GM23338 (cell line): Measurements from ENCODE around the gene GTF3C5. TPM values are rescaled to one million over a fixed set of nuclear protein-coding genes. Genes with fewer than 3 reads are reported as not detected.

Experiments used
- ATAC-seq: fragments of 200-7000 bp; cut with Tn5 transposase; 3 replicates; pipeline ENCODE4 v1.9.1; 2020
- DNase-seq: peaks from one replicate; pipeline ENCODE4 v3.0.0-alpha.2; 2015; ENCODE audit warnings: low spot score
- H2AFZ ChIP-seq: fragments of 200-600 bp; sonication (generic); 2 replicates; pipeline ENCODE4 v1.8.0; 2016; ENCODE audit warnings: antibody characterized with exemption, mild to moderate bottlenecking, moderate library complexity
- H3F3A ChIP-seq: fragments of 200-600 bp; sonication (generic); replicated peaks from 2 replicates; pipeline ENCODE4 v1.8.0; 2017; ENCODE audit warnings: antibody characterized with exemption, mixed run types, low read depth
- H3K27ac ChIP-seq: fragments of 200-600 bp; sonication (generic); 2 replicates; pipeline ENCODE4 v1.6.1; 2016; ENCODE audit warnings: low read depth
- H3K27me3 ChIP-seq: fragments of 200-600 bp; sonication (generic); 2 replicates; pipeline ENCODE4 v1.8.0; 2016; ENCODE audit warnings: mild to moderate bottlenecking, mixed run types, moderate library complexity; ENCODE audit not compliant: insufficient read depth
- H3K36me3 ChIP-seq: fragments of 200-600 bp; sonication (generic); 2 replicates; pipeline ENCODE4 v1.8.0; 2016; ENCODE audit warnings: mild to moderate bottlenecking; ENCODE audit not compliant: insufficient read depth
- H3K4me1 ChIP-seq: fragments of 200-600 bp; sonication (generic); 2 replicates; pipeline ENCODE4 v1.8.0; 2016; ENCODE audit warnings: mild to moderate bottlenecking, moderate library complexity; ENCODE audit not compliant: insufficient read depth
- H3K4me2 ChIP-seq: fragments of 200-600 bp; sonication (generic); 2 replicates; pipeline ENCODE4 v1.7.1; 2017; ENCODE audit warnings: mixed run types
- H3K4me3 ChIP-seq: fragments of 200-600 bp; sonication (generic); 2 replicates; pipeline ENCODE4 v1.6.1; 2016; ENCODE audit warnings: mixed run types
- H3K79me2 ChIP-seq: fragments of 200-600 bp; sonication (generic); replicated peaks from 2 replicates; pipeline ENCODE4 v1.8.0; 2017; ENCODE audit warnings: mild to moderate bottlenecking; ENCODE audit not compliant: insufficient read depth
- H3K9me2 ChIP-seq: fragments of 200-600 bp; sonication (generic); 2 replicates; pipeline ENCODE4 v1.8.0; 2017; ENCODE audit not compliant: insufficient read depth
- H4K20me1 ChIP-seq: fragments of 200-600 bp; sonication (generic); replicated peaks from 2 replicates; pipeline ENCODE4 v1.8.0; 2017; ENCODE audit warnings: mild to moderate bottlenecking; ENCODE audit not compliant: insufficient read depth
- H3K27ac Mint-ChIP-seq: 2 replicates; pipeline ENCODE4 v1.8.0; 2020; ENCODE audit warnings: inconsistent platforms, mild to moderate bottlenecking, moderate library complexity, mixed read lengths
- H3K27me3 Mint-ChIP-seq: 3 replicates; pipeline ENCODE4 v1.8.0; 2022; ENCODE audit warnings: low read depth, mild to moderate bottlenecking, moderate library complexity, mixed read lengths, inconsistent platforms; ENCODE audit not compliant: insufficient read depth, poor library complexity
- H3K36me3 Mint-ChIP-seq: 3 replicates; pipeline ENCODE4 v1.8.0; 2021; ENCODE audit warnings: low read depth, mild to moderate bottlenecking, inconsistent platforms, moderate library complexity, mixed read lengths
- H3K4me1 Mint-ChIP-seq: 3 replicates; pipeline ENCODE4 v1.8.0; 2020; ENCODE audit warnings: mild to moderate bottlenecking, inconsistent platforms, mixed read lengths
- H3K4me3 Mint-ChIP-seq: 3 replicates; pipeline ENCODE4 v1.8.0; 2021; ENCODE audit warnings: moderate library complexity, mild to moderate bottlenecking, inconsistent platforms, mixed read lengths
- H3K9me3 Mint-ChIP-seq: 3 replicates; pipeline ENCODE4 v1.8.0; 2020; ENCODE audit warnings: moderate library complexity, mild to moderate bottlenecking, inconsistent platforms, mixed read lengths
- CREB1 ChIP-seq: fragments of 250-450 bp; sonication (Bioruptor Pico); IDR thresholded peaks from 2 replicates; pipeline ENCODE4 v1.5.0; 2020; ENCODE audit warnings: low read depth, mild to moderate bottlenecking, moderate library complexity
- EZH2 ChIP-seq: fragments of 200-600 bp; sonication (generic); IDR thresholded peaks from one replicate; pipeline ENCODE4 v1.8.0; 2017; ENCODE audit warnings: antibody characterized with exemption, mild to moderate bottlenecking, low read depth; ENCODE audit not compliant: unreplicated experiment
- EZH2phosphoT487 ChIP-seq: fragments of 200-600 bp; sonication (generic); IDR thresholded peaks from one replicate; pipeline ENCODE4 v1.8.1; 2018; ENCODE audit warnings: antibody characterized with exemption; ENCODE audit not compliant: unreplicated experiment
- JUNB ChIP-seq: IDR thresholded peaks from one replicate; pipeline ENCODE4 v1.6.1; 2016; ENCODE audit warnings: antibody characterized with exemption; ENCODE audit not compliant: unreplicated experiment
- NANOG ChIP-seq: IDR thresholded peaks from 2 replicates; pipeline ENCODE4 v1.6.1; 2016; ENCODE audit warnings: antibody characterized with exemption, borderline replicate concordance
- POLR2AphosphoS5 ChIP-seq: IDR thresholded peaks from 2 replicates; pipeline ENCODE4 v1.6.1; 2016; ENCODE audit warnings: antibody characterized with exemption, low read depth
- STAT1 ChIP-seq: IDR thresholded peaks from one replicate; pipeline ENCODE4 v1.6.1; 2016; ENCODE audit warnings: antibody characterized with exemption; ENCODE audit not compliant: unreplicated experiment
- ZNF114 ChIP-seq: fragments of 250-450 bp; sonication (Bioruptor Pico); IDR thresholded peaks from 2 replicates; pipeline ENCODE4 v1.5.0; 2020; ENCODE audit warnings: mild to moderate bottlenecking, moderate library complexity
- ZNF331 ChIP-seq: fragments of 250-450 bp; sonication (Bioruptor Pico); IDR thresholded peaks from 2 replicates; pipeline ENCODE4 v1.5.0; 2020; ENCODE audit warnings: low read depth, mild to moderate bottlenecking, moderate library complexity
- polyA plus RNA-seq: library from polyadenylated mRNA; unstranded; fragments of >200 nt; fragmentation: Nextera tagmentation; extraction: Ambion mirVana; gene quantifications from 2 replicates; pipeline ENCODE4 v1.2.1, GENCODE V29; 2016
- total RNA-seq: library from RNA; depleted of rRNA; stranded (reverse); fragments of >200 nt; shearing (Covaris generic); gene quantifications from 2 replicates; pipeline ENCODE4 v1.2.3, GENCODE V29; 2014
- TF ChIP-seq, protein P1 (sequence below): fragments of 250-450 bp; sonication (Bioruptor Pico); IDR thresholded peaks from 2 replicates; pipeline ENCODE4 v1.5.0; 2020; ENCODE audit warnings: mild to moderate bottlenecking, moderate library complexity
- TF ChIP-seq, protein P2 (sequence below), 2 experiments: fragments of 200-600 bp in 1 of 2; sonication (generic) in 1 of 2; conservative IDR thresholded peaks; 2 replicates each; pipeline versions ENCODE4 v1.5.1 to v1.6.1; 2016 to 2017; ENCODE audit warnings: antibody characterized with exemption in 2 of 2, low read depth in 2 of 2, mild to moderate bottlenecking in 2 of 2, moderate library complexity in 1 of 2
- TF ChIP-seq, protein P3 (sequence below): IDR thresholded peaks from 2 replicates; pipeline ENCODE4 v1.6.1; 2016; ENCODE audit warnings: antibody characterized with exemption
- TF ChIP-seq, protein P4 (sequence below): IDR thresholded peaks from one replicate; pipeline ENCODE4 v1.6.1; 2018; ENCODE audit warnings: antibody characterized with exemption; ENCODE audit not compliant: unreplicated experiment

Gene GTF3C5
- total and polyA plus RNA-seq, 2 experiments from 2014 or later: 46.0 to 78.8 TPM

DNA sequence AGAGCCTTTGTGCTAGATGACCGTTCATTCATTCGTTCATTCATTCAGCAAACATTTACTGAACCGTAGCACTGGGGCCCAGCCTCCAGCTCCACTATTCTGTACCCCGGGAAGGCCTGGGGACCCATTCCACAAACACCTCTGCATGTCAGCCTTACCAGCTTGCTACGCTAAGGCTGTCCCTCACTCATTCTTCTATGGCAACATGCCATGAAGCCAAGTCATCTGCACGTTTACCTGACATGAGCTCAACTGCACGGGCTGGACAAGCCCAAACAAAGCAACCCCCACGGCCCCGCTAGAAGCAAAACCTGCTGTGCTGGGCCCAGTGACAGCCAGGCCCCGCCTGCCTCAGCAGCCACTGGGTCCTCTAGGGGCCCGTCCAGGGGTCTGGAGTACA, 37.0 kb downstream of the GTF3C5 start:
- no peaks in the 10 kb centered on the region for H3K36me3 ChIP-seq
- Mint-ChIP-seq H3K4me3 (no peak overlapping the region), H3K9me3 (no peaks in the 10 kb centered on the region), H3K27me3 (peaks cover 8% of the 10 kb centered on the region), H3K4me1 (no peaks in the 10 kb centered on the region), H3K36me3 (peaks cover 9% of the 10 kb centered on the region), H3K27ac (no peak overlapping the region)
- no peak overlapping the region for H2AFZ ChIP-seq
- H3F3A ChIP-seq: no peaks in the 10 kb centered on the region
- no peak overlapping the region for H3K4me3 ChIP-seq
- H3K27ac ChIP-seq: no peak overlapping the region
- no peak for ATAC-seq
- no peaks in the 10 kb centered on the region for H3K79me2 ChIP-seq
- H3K27me3 ChIP-seq: no peaks in the 10 kb centered on the region
- TF ChIP-seq ZNF114 (CRISPR knock-in tag): no peak
- TF ChIP-seq ZNF331 (CRISPR knock-in tag): no peak
- TF ChIP-seq EZH2: no peak
- no peak for TF ChIP-seq EZH2phosphoT487
- TF ChIP-seq, protein P1, sequence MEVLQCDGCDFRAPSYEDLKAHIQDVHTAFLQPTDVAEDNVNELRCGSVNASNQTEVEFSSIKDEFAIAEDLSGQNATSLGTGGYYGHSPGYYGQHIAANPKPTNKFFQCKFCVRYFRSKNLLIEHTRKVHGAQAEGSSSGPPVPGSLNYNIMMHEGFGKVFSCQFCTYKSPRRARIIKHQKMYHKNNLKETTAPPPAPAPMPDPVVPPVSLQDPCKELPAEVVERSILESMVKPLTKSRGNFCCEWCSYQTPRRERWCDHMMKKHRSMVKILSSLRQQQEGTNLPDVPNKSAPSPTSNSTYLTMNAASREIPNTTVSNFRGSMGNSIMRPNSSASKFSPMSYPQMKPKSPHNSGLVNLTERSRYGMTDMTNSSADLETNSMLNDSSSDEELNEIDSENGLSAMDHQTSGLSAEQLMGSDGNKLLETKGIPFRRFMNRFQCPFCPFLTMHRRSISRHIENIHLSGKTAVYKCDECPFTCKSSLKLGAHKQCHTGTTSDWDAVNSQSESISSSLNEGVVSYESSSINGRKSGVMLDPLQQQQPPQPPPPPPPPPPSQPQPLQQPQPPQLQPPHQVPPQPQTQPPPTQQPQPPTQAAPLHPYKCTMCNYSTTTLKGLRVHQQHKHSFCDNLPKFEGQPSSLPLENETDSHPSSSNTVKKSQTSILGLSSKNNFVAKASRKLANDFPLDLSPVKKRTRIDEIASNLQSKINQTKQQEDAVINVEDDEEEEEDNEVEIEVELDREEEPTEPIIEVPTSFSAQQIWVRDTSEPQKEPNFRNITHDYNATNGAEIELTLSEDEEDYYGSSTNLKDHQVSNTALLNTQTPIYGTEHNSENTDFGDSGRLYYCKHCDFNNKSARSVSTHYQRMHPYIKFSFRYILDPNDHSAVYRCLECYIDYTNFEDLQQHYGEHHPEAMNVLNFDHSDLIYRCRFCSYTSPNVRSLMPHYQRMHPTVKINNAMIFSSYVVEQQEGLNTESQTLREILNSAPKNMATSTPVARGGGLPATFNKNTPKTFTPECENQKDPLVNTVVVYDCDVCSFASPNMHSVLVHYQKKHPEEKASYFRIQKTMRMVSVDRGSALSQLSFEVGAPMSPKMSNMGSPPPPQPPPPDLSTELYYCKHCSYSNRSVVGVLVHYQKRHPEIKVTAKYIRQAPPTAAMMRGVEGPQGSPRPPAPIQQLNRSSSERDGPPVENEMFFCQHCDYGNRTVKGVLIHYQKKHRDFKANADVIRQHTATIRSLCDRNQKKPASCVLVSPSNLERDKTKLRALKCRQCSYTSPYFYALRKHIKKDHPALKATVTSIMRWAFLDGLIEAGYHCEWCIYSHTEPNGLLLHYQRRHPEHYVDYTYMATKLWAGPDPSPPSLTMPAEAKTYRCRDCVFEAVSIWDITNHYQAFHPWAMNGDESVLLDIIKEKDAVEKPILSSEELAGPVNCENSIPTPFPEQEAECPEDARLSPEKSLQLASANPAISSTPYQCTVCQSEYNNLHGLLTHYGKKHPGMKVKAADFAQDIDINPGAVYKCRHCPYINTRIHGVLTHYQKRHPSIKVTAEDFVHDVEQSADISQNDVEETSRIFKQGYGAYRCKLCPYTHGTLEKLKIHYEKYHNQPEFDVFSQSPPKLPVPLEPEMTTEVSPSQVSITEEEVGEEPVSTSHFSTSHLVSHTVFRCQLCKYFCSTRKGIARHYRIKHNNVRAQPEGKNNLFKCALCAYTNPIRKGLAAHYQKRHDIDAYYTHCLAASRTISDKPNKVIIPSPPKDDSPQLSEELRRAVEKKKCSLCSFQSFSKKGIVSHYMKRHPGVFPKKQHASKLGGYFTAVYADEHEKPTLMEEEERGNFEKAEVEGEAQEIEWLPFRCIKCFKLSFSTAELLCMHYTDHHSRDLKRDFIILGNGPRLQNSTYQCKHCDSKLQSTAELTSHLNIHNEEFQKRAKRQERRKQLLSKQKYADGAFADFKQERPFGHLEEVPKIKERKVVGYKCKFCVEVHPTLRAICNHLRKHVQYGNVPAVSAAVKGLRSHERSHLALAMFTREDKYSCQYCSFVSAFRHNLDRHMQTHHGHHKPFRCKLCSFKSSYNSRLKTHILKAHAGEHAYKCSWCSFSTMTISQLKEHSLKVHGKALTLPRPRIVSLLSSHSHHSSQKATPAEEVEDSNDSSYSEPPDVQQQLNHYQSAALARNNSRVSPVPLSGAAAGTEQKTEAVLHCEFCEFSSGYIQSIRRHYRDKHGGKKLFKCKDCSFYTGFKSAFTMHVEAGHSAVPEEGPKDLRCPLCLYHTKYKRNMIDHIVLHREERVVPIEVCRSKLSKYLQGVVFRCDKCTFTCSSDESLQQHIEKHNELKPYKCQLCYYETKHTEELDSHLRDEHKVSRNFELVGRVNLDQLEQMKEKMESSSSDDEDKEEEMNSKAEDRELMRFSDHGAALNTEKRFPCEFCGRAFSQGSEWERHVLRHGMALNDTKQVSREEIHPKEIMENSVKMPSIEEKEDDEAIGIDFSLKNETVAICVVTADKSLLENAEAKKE: no peak
- TF ChIP-seq, protein P2, sequence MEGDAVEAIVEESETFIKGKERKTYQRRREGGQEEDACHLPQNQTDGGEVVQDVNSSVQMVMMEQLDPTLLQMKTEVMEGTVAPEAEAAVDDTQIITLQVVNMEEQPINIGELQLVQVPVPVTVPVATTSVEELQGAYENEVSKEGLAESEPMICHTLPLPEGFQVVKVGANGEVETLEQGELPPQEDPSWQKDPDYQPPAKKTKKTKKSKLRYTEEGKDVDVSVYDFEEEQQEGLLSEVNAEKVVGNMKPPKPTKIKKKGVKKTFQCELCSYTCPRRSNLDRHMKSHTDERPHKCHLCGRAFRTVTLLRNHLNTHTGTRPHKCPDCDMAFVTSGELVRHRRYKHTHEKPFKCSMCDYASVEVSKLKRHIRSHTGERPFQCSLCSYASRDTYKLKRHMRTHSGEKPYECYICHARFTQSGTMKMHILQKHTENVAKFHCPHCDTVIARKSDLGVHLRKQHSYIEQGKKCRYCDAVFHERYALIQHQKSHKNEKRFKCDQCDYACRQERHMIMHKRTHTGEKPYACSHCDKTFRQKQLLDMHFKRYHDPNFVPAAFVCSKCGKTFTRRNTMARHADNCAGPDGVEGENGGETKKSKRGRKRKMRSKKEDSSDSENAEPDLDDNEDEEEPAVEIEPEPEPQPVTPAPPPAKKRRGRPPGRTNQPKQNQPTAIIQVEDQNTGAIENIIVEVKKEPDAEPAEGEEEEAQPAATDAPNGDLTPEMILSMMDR (conservative IDR thresholded peaks at IDR 0.05; ENCODE audit: low read depth in 2 of 2): no peak
- no peak for TF ChIP-seq CREB1 (CRISPR knock-in tag)
- no peak for TF ChIP-seq STAT1
- no peak for TF ChIP-seq JUNB
- TF ChIP-seq, protein P3, sequence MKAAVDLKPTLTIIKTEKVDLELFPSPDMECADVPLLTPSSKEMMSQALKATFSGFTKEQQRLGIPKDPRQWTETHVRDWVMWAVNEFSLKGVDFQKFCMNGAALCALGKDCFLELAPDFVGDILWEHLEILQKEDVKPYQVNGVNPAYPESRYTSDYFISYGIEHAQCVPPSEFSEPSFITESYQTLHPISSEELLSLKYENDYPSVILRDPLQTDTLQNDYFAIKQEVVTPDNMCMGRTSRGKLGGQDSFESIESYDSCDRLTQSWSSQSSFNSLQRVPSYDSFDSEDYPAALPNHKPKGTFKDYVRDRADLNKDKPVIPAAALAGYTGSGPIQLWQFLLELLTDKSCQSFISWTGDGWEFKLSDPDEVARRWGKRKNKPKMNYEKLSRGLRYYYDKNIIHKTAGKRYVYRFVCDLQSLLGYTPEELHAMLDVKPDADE: no peak
- no peak for TF ChIP-seq NANOG
- no peak for TF ChIP-seq POLR2AphosphoS5
- TF ChIP-seq, protein P4, sequence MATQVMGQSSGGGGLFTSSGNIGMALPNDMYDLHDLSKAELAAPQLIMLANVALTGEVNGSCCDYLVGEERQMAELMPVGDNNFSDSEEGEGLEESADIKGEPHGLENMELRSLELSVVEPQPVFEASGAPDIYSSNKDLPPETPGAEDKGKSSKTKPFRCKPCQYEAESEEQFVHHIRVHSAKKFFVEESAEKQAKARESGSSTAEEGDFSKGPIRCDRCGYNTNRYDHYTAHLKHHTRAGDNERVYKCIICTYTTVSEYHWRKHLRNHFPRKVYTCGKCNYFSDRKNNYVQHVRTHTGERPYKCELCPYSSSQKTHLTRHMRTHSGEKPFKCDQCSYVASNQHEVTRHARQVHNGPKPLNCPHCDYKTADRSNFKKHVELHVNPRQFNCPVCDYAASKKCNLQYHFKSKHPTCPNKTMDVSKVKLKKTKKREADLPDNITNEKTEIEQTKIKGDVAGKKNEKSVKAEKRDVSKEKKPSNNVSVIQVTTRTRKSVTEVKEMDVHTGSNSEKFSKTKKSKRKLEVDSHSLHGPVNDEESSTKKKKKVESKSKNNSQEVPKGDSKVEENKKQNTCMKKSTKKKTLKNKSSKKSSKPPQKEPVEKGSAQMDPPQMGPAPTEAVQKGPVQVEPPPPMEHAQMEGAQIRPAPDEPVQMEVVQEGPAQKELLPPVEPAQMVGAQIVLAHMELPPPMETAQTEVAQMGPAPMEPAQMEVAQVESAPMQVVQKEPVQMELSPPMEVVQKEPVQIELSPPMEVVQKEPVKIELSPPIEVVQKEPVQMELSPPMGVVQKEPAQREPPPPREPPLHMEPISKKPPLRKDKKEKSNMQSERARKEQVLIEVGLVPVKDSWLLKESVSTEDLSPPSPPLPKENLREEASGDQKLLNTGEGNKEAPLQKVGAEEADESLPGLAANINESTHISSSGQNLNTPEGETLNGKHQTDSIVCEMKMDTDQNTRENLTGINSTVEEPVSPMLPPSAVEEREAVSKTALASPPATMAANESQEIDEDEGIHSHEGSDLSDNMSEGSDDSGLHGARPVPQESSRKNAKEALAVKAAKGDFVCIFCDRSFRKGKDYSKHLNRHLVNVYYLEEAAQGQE: no peak
- H3K9me2 ChIP-seq: no peaks in the 10 kb centered on the region
- no peaks in the 10 kb centered on the region for H4K20me1 ChIP-seq
- DNase-seq: no peak
- no peak overlapping the region for H3K4me2 ChIP-seq
- no peaks in the 10 kb centered on the region for H3K4me1 ChIP-seq
